BE2C (cell line): ENCODE data around the gene ANKRD1.

Experiments
- DNase-seq: peaks from one replicate; pipeline ENCODE4 v3.0.0-alpha.2; 2020
- H3K27me3 ChIP-seq: fragments of 250-450 bp; sonication (Bioruptor Pico); 2 replicates; pipeline ENCODE4 v1.5.1; 2020; ENCODE audit warnings: mild to moderate bottlenecking
- H3K36me3 ChIP-seq: fragments of 250-450 bp; sonication (Bioruptor Pico); 2 replicates; pipeline ENCODE4 v1.5.1; 2020; ENCODE audit warnings: mild to moderate bottlenecking
- H3K4me1 ChIP-seq: fragments of 250-450 bp; sonication (Bioruptor Pico); 2 replicates; pipeline ENCODE4 v1.5.1; 2020
- H3K4me3 ChIP-seq: 2 replicates; pipeline ENCODE4 v1.5.1; 2011; ENCODE audit warnings: low read depth, low read length
- H3K9me3 ChIP-seq: fragments of 250-450 bp; sonication (Bioruptor Pico); 2 replicates; pipeline ENCODE4 v1.5.1; 2020
- CTCF ChIP-seq: IDR thresholded peaks from 2 replicates; pipeline ENCODE4 v1.5.1; 2012; ENCODE audit warnings: mild to moderate bottlenecking, low read depth, low read length

The ANKRD1 gene

GRCh38 chr10:90916392-90917237 lies 4.3 kb downstream of the ANKRD1 start:
- no peak for DNase-seq
- Histone ChIP-seq H3K9me3 (no peaks in the 10 kb centered on the region), H3K4me3 (no peak overlapping the region), H3K27me3 (no peaks in the 10 kb centered on the region), H3K36me3 (no peaks in the 10 kb centered on the region), H3K4me1 (peaks cover 6% of the 10 kb centered on the region)
- no peak for TF ChIP-seq CTCF

DNA sequence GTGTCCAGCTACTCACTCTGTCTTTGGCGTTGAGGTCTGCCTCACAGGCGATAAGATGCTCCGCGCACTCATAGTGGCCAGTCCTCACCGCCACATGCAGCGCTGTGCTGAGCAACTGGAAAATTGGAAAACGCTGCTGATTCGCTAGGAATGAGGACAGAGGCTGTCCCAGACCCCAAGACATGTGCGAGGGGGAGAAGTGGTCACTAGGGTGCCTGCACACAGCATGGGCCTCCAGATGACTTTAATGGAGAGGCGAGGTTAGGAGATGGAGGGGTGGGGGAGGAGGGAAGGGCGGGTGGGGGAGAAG lies 5.2 kb downstream of the ANKRD1 start:
- Histone ChIP-seq H3K4me1 (peaks cover 6% of the 10 kb centered on the region), H3K27me3 (no peaks in the 10 kb centered on the region), H3K36me3 (no peaks in the 10 kb centered on the region), H3K4me3 (no peak overlapping the region), H3K9me3 (no peaks in the 10 kb centered on the region)
- no peak for DNase-seq
- TF ChIP-seq CTCF = no peak

GRCh38 chr10:90914992-90915765 lies 5.7 kb downstream of the ANKRD1 start:
- no peak for TF ChIP-seq CTCF
- peaks cover 6% of the 10 kb centered on the region for H3K4me1 ChIP-seq
- no peak overlapping the region for H3K4me3 ChIP-seq
- H3K36me3 ChIP-seq = no peaks in the 10 kb centered on the region
- no peaks in the 10 kb centered on the region for H3K9me3 ChIP-seq
- H3K27me3 ChIP-seq = no peaks in the 10 kb centered on the region
- no peak for DNase-seq

GRCh38 chr10:90913774-90914420 lies 7.0 kb downstream of the ANKRD1 start:
- no peak overlapping the region for H3K4me3 ChIP-seq
- H3K27me3 ChIP-seq = no peaks in the 10 kb centered on the region
- DNase-seq = no peak
- no peak for TF ChIP-seq CTCF
- no peaks in the 10 kb centered on the region for H3K36me3 ChIP-seq
- H3K9me3 ChIP-seq = no peaks in the 10 kb centered on the region
- H3K4me1 ChIP-seq = peaks cover 6% of the 10 kb centered on the region

DNA sequence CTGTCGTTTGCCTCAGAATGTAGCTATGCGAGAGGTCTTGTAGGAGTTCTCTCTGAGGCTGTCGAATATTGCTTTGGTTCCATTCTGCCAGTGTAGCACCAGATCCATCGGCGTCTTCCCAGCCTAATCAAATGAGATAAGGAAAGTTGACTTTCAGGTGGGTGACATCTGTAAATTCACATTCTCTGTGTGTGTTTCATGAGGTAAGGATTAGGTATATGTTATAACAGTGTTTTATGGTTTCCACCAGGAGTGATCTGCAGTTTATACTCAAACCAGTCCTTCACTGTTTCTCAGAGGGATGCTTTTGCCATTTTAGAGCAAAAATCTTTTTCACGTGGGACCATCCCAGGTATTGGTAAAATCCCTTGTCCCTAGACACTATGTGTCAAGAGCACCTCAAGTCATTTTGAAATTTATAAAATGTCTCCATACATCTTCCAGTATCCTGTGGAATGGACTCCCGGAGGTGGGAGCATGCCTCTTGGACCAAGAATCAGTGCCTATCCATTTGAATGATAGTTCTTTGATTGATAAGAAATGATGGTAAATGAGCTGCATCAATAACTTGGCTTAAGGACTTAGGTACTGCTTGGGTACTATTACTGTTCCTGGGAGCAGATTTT lies 7.9 kb downstream of the ANKRD1 start:
- H3K4me1 ChIP-seq = peaks cover 6% of the 10 kb centered on the region
- DNase-seq = no peak
- no peak overlapping the region for H3K4me3 ChIP-seq
- H3K36me3 ChIP-seq = no peaks in the 10 kb centered on the region
- no peaks in the 10 kb centered on the region for H3K27me3 ChIP-seq
- no peak for TF ChIP-seq CTCF
- H3K9me3 ChIP-seq = no peaks in the 10 kb centered on the region
